Epithelial cell of prostate (primary cell): ENCODE measurements around the gene EPHA2.

Source experiments
- DNase-seq: peaks from one replicate; pipeline ENCODE4 v3.0.0-alpha.2; 2011; ENCODE audit warnings: low read depth, low spot score
- H3K27ac ChIP-seq: fragments of 450-650 bp; 2 replicates; pipeline ENCODE4 v1.5.1; 2017; ENCODE audit warnings: mild to moderate bottlenecking

EPHA2 gene

GRCh38 chr1:16078925-16079656, 76.8 kb downstream of the EPHA2 start:
- DNase-seq: no peak
- no peak overlapping the region for H3K27ac ChIP-seq

DNA sequence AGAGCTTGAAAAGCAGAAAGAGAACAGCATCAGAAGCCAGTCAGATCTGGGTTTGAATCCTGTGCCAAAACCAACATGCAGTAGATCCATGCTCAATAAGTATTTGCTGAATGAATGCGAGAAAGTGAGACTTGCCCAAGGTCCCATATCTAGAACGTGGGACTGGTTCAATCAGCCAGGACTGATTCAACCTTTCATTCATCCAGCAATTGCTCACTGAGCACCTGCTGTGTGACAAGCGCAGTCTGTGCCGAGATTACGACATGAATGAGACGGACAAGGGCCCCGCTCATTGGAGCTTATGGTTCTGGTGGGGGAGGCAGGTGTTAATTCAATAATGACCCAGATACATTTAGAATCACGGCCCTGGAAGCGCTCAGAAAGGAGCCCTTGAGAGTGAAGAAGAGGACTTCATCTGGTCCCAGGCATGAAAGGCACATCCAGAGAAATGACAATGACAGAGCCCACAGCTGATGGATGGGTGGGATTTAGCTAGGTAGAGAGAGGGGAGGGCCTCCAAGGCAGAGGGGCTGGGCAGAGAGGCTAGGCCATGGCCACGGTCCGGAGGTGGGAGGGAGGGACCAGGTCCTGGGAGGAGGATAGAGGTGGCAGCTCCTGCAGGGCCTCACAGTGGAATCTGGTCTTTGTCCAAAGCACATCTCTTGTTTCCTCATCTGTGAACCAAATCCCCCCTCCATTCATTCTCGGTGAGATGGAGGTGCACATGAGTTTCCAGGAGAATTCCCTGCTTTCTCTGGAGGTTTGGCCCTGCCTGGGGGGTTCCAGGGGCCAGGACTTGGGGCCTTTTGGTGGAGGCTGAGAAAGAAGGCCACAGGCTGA, 78.2 kb downstream of the EPHA2 start:
- no peak overlapping the region for H3K27ac ChIP-seq
- DNase-seq: no peak

DNA sequence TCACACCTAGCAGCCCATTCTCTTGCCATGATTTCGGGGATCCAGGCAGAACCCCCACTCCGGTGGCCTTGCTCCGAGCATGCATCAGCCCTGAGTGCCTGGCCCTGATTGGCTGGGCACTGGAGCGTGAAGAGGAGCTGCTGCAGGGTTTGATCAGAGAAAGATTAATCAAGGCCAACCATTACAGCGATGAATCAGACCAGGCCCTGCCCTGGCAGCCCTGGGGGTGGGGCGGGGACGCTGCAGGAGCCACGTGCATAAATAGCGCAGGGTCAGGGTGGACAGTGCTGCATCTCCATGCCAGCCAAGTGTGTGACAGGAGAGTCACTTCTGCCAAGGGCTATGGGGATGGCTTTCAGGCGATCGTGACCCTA, 79.0 kb downstream of the EPHA2 start:
- peak overlapping the region; percentile 52 for H3K27ac ChIP-seq
- no peak for DNase-seq

DNA sequence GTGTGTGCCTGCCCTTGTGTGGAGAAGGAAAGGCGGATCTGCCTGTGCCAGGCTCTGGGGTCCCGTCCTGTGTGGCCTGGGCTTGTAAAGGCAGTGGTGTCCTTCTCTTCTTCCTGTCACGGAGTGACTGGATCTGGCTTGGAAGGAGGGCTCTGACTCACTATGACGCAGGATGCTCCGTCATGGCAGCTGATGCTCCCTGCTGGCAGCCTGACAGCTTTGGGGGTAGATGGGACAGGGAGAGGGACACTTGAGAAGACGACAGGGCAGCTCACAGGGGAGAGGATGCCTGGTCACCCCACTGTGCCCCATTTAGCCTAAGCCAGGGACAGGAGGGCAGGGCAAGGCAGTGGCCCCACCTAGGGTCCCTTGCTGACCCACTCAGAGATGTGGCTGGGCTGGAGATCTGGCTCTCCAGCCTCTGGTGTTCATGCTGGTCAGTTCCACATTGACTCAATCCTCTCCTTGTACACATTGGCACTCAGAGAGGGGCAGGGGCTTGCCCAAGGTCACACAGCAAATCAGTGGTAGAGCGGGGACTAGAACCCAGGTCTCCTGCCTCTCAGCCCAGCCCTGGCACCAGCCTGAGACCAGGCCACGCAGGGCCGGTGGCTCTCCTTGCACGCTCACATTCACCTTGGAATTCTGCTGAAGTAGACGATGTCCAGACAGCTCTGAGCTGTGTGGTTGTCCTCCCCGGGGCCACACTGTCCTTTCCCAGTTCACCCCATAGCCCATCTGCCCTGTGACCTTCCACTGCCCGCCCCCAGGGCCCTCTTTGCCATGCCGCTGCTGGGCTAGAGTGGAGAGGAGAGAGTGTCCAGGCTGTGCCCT, 79.6 kb downstream of the EPHA2 start:
- H3K27ac ChIP-seq: peak overlapping the region; percentile 52
- peak; percentile 55 for DNase-seq

DNA sequence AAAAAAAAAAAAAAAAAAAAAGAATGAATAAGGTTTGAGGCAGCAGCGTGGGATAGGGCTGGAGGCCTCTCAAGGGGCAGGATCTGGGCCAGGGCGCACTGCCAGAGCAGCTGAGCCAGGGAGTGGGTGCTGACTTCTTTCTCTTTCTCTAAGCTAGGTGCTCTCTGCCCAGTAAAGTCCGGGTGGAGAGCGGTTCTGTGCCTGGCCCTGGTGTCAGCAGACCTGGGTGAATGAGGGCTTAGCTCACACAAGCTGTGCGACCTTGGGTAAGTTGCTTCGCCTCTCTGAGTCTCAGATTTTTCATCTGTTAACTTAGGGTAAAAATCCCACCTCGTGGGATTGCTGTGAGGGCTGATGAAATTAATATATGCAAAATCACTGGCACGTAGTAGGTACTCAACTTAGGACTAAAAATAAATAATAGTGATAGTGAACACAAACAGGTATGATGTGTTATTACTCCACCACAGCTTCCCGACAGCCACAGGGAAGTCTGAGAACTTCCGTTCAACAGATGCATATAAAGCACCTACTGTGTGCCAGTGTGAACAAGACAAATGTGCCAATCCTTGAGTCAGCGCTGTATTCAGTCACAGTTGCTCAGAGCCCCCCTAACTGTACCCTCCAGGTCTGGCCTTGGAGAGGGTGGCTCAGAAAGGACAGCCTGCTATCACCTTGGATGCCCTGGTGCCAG, 80.4 kb downstream of the EPHA2 start:
- peak overlapping the region; percentile 52 for H3K27ac ChIP-seq

More for the DNA sequence above, 80.4 kb downstream of the EPHA2 start:
- DNase-seq: no peak
